GM23248 (cell line): ENCODE results near the gene VSIG2.

Source experiments
- EZH2 ChIP-seq: fragments of 200-600 bp; sonication (generic); IDR thresholded peaks from 2 replicates; pipeline ENCODE4 v1.6.1; 2018; ENCODE audit warnings: antibody characterized with exemption, mild to moderate bottlenecking; ENCODE audit not compliant: insufficient read depth, poor library complexity, severe bottlenecking
- EZH2phosphoT487 ChIP-seq: fragments of 200-600 bp; sonication (generic); IDR thresholded peaks from 2 replicates; pipeline ENCODE4 v1.6.1; 2018; ENCODE audit warnings: antibody characterized with exemption, moderate library complexity, mild to moderate bottlenecking, low read depth; ENCODE audit not compliant: insufficient read depth

- TF ChIP-seq EZH2phosphoT487 (no peak), EZH2 (no peak)
These were observed 4.5 kb downstream of the VSIG2 start for GRCh38 chr11:124747406-124748099.
